ENCODE data around the gene PP2D1.
A peak's percentile ranks its signal among the peaks of the same experiment; 100 is the strongest.
"Not testable (repeated sequence)": the region's sequence is repeated elsewhere in the genome, so short reads cannot be mapped to it uniquely, and the experiment has no call there.

The PP2D1 gene

DNA sequence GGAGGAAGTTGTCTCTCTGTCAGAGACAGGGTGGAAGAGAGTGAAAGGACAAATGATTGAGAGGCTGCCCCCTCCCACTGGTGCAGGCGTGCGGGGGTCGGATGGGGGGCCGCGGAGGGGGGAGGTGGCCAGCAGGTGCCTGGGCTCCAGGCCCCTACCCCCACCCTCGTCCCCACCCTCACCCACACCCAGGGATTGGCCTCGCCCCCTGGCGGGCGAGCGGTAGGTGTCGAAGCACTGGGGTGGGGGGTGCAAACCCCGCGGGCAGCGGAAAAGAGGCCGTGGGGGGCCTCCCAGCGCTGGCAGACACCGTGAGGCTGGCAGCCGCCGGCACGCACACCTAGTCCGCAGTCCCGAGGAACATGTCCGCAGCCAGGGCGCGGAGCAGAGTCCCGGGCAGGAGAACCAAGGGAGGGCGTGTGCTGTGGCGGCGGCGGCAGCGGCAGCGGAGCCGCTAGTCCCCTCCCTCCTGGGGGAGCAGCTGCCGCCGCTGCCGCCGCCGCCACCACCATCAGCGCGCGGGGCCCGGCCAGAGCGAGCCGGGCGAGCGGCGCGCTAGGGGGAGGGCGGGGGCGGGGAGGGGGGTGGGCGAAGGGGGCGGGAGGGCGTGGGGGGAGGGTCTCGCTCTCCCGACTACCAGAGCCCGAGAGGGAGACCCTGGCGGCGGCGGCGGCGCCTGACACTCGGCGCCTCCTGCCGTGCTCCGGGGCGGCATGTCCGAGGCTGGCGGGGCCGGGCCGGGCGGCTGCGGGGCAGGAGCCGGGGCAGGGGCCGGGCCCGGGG is 27.9 kb upstream of the PP2D1 start, which contains the start of gene KAT2B:
Gene KAT2B (plus strand): TSS at position 682 of the 783 bp plus-strand sequence. CDS start 32 bp downstream, at position 714.
- peak; percentile 68 to 72 for DNase-seq (ENCODE audit: low read depth in 2 of 2)

DNA sequence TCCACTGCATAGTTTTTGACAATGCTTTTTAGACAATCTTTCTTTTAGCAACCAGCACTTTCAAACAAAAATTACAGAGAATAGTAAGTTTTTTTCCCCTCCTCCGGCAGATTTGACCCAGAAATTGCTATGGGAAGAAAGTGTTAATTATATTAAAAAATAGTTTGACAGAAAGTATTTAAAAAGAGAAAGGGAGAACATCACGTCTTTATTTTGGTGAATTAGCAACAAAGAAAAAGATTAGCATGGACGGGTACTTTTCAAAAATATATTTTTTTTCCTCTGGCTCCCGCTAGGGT is 27.4 kb upstream of the PP2D1 start:
- DNase-seq (ENCODE audit: low read depth in 2 of 2) = no peak

DNA sequence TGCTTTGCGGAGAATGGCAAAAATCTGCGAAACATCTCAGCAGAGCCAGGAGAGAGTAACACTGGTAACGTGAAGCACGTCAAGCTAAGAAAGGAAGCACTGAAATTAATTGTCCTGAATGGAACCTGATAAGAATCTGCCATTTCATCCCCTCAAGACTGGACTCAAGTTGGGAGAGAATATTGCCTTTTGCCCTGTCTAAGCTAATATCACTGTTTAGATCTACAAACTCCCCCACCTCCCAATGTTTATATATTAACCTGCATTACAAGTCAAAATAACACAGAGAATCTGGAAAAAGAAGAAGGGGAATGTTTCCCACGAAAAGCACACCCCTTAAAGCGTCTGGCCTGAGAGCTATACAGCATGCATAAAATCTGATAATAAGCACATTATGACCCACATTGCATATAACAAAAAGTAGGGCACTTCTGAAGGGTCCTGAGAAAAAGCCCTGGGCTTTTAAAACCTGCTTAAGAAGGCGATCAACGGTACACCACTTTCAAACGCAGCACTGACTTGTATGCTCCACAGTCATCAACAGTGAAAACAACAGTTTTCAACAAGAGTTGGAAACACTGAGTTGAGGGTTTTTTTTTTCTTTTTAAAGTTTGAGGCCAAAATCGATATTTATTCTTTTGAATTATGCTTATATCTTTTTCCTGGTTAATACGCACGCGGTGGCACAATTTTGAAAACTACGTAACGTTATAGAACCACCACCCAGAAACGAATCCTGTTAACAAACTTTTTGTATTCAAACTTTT is 26.8 kb upstream of the PP2D1 start:
- no peak for DNase-seq (ENCODE audit: low read depth in 2 of 2)

DNA sequence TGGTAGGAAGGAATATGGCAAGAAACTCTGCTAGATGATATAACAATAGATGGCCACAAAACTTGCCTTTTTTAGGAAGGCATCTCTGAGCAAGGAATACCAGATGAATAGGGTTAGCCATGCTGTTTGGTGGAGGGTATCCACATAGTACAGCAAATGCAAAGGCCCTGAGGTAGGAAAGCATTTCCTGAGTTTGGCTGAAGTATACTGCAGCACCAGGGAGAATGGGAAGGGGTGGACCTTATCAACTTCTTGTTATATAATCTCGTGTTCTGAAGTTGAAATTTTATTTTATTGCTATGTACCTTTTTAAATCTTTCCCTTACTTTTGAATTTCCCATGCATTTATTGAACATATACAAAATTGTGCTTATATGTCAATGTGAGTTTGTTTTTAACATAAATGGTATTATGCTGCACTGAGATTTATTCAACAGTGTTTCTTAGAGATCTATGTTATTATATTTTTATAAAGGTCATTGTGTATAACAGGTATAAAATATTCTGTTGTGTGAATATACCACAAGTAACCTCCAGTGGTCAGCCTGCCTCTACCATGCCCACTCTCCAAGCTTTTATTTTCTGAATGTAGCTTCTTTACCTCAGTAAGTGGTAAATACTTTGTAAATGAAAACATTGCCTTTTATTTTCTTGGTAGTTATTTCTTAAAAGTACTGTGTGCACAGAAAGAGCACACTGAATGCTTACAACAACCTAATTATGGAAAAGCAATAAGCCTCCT is 25.4 kb upstream of the PP2D1 start:
- no peak for DNase-seq (ENCODE audit: low read depth in 2 of 2)

DNA sequence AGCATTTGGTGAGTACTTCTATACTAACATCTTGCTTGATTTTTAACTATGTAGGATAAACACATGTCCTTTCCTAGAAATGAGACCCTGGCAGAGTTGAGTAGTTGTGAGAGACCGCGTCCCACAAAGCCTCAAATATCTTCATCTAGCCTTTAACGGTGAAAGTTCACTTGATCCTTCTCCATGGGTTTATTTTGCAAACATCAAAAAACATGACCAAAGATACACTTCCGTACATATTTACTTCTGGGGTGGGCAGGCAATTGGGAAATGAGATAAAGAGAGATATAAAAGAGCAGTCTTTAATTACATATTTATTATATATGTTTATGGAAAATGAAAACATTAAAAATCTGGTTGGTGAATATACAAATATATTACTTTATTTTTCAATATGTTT is 23.0 kb upstream of the PP2D1 start:
- DNase-seq (ENCODE audit: low read depth in 2 of 2) = no peak

DNA sequence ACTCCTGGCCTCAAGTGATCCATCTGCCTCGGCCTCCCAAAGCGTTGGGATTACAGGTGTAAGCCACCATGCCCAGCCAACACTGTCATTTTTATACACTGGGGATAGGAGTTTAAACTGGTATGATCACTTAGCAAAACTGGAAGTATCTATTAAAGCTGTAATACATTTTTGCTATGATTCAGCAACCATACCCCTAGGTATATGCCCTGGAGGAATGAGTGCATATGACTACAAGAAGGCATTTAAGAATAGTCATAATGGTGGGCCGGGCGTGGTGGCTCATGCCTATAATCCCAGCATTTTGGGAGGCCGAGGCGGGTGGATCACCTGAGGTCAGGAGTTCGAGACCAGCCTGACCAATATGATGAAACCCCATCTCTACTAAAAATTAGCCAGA is 19.9 kb upstream of the PP2D1 start:
- DNase-seq (ENCODE audit: low read depth in 2 of 2) = not testable (repeated sequence)

DNA sequence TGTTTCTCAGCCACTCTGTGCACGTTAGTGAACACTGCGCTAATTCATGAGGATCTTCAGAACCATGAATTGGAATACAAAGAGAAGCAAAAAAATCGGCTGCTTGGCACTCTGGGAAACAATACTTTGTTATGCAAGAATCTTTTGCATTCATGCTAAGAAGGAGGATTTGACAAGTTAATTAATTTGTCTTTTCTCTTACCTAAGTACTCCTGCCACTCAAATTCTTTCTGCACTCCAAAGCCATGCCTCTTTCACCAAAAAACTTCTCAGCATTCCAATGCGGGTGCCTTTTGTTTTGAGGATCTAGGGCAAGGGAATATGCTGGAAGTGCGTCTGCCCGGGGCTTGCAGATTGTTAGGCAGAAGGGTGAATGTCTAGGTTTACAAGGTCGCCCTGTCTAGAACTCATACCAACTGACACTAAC is 16.9 kb upstream of the PP2D1 start:
- no peak for DNase-seq (ENCODE audit: low read depth in 2 of 2)

DNA sequence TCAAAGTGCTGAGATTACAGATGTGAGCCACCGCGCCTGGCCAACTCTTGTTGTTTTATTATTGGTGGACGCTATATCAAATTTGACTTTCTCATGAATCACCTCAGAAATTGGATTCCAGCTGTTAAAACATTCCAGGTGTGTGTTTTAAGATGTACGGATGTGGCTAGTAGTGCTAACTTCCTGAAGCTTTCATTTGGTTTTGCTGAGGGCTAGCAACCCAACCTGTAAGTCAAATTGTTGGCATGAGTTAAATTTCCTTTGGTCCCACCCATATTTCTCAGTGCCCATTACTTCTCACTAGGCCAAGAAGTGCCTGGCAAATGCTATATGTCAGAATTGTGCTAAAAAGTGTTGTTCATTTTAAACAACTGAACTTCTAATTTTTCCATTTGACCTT is 15.1 kb upstream of the PP2D1 start:
- DNase-seq (ENCODE audit: low read depth in 2 of 2) = no peak

DNA sequence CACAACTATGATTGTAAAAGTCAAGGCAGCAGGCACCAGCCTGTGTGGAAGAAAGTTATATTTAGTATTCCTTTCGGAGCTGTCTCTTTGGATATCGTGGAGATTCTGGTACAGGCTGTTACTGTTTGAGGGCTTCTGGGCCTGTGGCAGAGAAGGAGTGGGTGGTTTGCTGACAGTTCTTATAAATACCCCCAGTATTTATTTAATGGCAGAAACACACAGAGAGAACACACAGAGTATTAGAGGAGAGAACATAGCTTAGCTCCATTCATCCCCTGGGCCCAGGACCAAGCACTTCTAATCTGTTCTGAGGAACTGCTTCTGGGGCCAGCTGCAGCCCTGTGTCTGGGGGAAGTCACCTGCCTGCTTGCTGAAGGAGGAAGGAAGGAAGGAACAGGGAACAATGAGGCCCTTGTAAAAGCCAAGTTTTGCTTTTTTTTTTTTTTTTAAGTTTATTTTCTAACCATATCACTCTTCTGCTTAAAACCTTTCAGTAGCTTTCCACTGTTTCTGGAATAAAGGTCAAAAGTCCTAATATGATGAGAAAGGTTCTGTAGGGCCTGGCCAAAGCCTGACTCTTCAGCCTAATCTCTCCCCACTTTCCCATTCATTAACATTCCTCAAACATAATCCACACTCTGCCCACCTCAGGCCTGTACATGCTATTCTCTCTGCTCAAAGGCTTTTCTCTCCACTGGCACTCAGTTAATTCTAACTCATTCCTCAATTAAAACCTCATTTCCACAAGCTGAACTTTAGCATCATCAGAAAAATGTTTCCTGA is 11.8 kb upstream of the PP2D1 start:
- no peak for DNase-seq (ENCODE audit: low read depth in 2 of 2)

DNA sequence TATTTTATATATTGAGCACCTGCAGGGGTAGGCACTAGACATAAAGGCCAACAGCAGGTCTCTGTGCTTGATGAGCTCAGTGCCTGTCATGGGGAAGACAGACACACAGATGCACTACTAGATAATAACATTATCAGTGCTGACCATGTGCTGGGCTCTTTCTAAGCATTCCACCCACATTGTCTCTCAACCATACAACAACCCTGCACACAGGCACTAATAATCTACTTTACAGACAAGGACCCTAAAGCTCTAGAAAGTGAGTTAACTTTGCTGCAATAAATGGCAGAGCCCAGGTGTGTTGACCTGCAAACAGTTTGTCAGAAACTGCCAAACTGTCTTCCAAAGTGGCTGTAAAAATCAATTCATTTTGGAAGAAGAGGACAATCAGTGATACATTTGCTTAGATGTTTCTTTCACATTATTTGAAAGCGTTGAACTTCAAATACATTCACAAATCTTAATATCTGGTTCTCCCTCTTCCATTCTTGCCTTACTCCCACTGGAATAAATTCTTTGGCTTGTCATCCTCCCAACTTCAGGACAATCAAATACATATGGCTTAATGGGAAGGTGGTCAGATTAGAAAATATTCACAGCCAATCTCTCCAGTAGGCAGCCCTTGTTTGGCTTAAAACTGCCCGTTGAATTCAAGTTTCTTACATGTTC is 11.0 kb upstream of the PP2D1 start:
- DNase-seq (ENCODE audit: low read depth in 2 of 2) = no peak

DNA sequence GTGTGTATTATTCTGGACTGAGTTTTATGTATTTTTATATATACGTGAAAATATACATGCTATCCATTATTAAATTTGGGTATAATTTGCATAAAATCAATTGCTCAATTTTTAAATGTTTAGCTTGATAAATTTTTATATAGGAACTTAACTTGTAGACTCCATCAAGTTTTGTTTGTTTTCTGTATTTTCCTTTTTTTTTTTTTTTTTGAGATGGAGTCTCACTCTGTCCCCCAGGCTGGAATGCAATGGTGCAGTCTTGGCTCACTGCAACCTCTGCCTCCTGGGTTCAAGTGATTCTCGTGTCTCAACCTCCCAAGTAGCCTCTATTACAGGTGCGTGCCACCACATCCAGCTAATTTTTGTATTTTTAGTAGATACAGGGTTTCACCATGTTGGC is 4.0 kb upstream of the PP2D1 start:
- DNase-seq (ENCODE audit: low read depth in 2 of 2) = not testable (repeated sequence)

DNA sequence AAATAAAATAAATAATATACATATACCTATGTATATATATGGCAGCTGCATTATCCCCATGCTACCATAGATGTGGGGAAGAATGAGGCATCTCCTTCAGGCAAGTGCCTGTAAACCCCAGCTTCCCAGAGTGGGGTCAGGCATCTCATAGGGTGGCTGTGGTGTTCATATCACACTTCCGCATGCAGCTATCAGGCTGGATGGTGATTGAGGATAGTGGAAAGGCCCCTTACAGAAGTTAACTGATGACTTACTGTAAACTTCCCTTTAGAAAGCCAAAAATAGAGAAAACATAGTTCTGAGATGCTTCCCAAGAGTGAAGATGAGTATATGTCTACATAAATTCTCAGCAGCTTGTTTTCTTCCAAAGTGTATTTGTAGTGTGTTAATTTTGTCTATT is 3.5 kb upstream of the PP2D1 start:
- no peak for DNase-seq (ENCODE audit: low read depth in 2 of 2)

DNA sequence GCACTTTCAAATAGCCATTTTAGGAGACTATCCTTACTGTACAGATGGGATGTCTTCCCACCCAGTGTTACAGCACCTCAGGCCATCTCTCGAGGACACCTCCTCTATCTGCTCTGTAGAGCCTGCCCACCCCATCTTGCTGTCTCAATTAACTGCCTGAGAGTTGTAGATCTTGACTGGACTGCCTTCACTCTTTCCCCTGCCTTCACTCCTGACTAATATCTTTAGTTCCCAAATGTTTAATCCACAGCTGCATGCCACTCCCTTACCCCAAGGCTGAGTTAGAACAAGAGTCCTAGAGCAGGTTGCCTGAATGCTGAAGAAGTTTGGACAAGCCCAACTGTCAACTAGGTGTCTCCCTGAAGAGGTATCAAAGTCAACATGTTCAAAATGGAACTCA is 1.3 kb upstream of the PP2D1 start:
- DNase-seq (ENCODE audit: low read depth in 2 of 2) = no peak

DNA sequence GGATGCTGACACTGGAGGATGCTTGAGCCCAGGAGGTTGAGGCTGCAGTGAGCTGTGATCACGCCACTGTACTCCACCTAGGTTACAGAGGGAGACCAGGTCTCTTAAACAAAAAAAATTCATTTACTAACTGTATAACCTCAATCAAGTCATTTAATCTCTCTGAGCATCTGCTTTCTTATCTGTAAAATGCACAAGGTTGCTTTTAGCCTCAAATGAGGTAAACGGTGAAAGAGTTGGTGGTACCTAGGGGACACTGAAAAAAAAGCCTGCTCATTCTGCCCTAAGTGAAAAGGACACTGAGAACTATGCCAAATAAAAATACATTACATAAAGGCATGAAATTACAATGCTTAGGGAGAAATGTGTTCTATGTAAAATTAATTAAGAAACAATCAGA is 3.4 kb downstream of the PP2D1 start:
- no peak for DNase-seq (ENCODE audit: low read depth in 2 of 2)

DNA sequence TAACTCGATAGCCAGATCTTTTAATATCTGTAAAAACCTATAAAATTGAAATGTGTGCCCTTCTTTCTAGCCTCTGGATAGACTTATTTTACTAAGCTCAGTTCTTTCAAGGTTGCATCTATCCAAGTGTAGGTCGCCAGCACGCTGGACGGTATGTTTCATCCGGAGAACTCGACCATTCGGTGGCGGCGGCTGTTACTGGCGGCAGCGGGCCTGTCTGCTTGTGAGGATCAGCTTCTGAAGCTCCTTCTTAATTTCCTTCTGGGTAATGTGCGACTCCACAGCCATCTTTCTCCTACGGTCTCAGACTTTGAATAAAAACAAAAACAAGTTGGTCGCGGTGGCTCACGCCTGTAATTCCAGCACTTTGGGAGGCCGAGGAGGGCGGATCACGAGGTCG is 4.1 kb downstream of the PP2D1 start:
- DNase-seq (ENCODE audit: low read depth in 2 of 2) = no peak

DNA sequence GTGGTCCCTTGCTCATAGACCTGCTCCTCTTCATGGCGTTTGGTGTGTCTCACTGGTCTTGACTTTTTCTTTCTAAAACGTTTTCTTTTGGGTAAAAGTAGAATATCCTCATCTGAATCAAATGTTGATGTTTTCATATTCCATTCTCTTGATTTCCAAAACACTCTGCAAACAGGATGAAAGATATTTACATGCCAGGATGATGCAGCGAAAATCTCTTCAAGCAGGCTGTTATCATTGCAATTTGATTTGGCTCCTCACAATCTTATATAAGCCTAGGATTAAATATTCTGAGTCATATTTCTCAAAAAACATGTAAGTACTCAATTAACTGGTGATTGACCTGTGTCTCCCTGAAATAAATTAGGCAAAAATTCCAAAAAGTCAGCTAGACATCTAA is 10.1 kb downstream of the PP2D1 start:
- DNase-seq (ENCODE audit: low read depth in 2 of 2) = no peak

DNA sequence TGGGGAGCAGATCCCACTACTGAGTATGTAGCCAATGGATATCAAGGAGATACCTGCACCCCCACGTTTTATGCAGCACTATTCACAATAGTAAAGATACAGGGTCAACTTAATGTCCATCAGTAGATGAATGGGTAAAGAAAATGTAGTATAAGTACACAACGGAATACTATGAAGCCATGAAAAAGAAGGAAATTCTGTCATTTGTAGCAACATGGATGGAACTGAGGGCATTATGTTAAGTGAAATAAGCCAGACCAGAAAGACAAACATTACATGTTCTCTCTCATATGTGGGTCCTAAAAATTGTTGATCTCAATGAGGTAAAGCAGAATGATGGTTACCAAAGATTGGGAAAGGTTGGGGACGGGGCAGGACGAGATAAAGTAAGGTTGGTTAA is 14.6 kb downstream of the PP2D1 start:
- no peak for DNase-seq (ENCODE audit: low read depth in 2 of 2)

DNA sequence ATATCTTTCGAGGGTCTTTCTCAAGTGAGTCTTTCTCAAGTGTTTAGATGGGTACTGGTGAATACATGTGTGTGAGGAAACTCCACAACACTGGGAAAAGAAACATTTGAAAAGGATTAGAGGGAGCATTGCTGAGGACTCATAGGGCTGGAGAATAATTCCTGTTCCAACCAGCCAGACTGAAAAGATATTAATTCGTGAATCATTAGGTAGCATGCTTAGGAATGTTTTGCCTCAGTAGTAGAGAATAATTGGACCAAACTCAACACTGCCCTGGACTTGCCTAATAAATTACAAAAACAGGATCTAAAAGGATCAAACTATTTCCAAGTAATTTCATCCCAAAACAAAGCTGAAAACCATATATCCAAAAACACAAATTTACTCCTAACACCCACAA is 17.3 kb downstream of the PP2D1 start:
- DNase-seq (ENCODE audit: low read depth in 2 of 2) = no peak

DNA sequence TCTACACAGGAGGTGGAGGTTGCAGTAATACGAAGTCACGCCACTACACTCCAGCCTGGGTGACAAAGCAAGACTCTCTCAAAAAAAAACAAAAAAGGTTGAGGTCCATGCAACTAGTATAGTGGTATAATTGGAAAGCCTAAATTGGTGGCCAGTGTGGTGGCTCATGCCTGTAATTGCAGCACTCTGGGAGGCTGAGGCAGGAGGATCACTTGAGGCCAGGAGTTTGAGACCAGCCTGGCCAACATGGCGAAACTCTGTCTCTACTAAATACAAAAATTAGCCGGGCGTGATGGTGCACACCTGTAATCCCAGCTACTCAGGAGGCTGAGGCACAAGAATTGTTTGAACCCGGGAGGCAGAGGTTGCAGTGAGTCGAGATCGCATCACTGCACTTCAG is 23.2 kb downstream of the PP2D1 start:
- DNase-seq (ENCODE audit: low read depth in 2 of 2) = not testable (repeated sequence)

DNA sequence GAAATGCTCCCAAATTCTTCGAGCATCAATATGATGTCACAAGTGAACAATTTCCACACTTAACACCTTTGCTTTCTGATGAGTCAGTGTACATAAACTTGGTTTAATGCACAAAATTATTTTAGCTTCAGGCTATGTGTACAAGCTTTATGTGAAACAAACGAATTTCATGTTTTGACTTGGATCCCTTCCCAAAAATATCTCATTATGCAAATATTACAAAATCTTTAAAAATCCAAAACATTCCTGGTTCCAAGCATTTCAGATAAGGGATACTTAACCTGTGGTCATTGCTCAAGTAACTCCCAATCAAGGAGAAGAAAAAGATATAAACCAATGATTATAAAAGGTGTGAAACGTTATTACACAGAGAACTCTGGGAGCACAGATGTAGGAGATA is 40.0 kb downstream of the PP2D1 start:
- no peak for DNase-seq (ENCODE audit: low read depth in 2 of 2)

DNA sequence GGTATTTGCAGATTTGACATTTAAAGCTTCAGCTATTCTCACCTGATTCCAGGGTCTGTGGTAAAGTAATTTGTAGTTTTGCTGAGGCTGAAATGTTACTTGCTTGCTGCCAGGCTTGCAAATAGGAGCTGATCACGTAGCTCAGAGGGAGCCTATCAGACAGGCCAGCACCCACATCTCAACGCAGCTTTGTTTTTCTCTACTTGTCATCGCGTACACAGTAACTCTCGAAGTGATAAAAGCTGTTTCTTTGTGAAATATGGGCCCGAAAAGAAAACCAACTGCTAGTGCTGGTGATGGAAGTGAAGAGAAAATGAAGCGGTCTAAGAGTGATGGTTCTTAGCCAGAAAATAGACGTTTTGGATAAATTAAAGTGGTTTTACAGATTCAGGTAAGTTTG is 41.7 kb downstream of the PP2D1 start:
- no peak for DNase-seq (ENCODE audit: low read depth in 2 of 2)
